Esophagus squamous epithelium (tissue), 4 donors: Measurements from ENCODE around the gene KRT8.

Experiments used
- CTCF ChIP-seq, 6 experiments: fragments of 450-650 bp in 4 of 6; fragments of 200-600 bp in 2 of 6; sonication (generic) in 2 of 6; IDR thresholded peaks; one replicate each; pipeline ENCODE4 v1.5.1; 2016 to 2019; ENCODE audit warnings: antibody characterized with exemption in 6 of 6, mild to moderate bottlenecking in 4 of 6, moderate library complexity in 4 of 6
- POLR2A ChIP-seq, 4 donors: fragments of 450-650 bp; IDR thresholded peaks; one replicate each; pipeline ENCODE4 v1.6.1; 2017; ENCODE audit warnings: antibody characterized with exemption in 4 of 4, mild to moderate bottlenecking in 4 of 4, moderate library complexity in 3 of 4

GRCh38 chr12:52944683-52945388, 40.0 kb upstream of the KRT8 start:
- no peak for TF ChIP-seq POLR2A (IDR thresholded peaks at IDR 0.05)
- TF ChIP-seq CTCF (IDR thresholded peaks at IDR 0.05), result no peak
